Stimulated activated CD8-positive, alpha-beta memory T cell treated with anti-CD3 and anti-CD28 coated beads, Interleukin-15, amount 100 ng/mL, for 4 hours (primary cell): ENCODE results near the gene GOSR2.

ENCODE experiments used
- DNase-seq, 2 donors: peaks; one replicate each; pipeline ENCODE4 v3.0.0-alpha.2; 2020; ENCODE audit warnings: low read depth in 2 of 2

GOSR2 gene

DNA sequence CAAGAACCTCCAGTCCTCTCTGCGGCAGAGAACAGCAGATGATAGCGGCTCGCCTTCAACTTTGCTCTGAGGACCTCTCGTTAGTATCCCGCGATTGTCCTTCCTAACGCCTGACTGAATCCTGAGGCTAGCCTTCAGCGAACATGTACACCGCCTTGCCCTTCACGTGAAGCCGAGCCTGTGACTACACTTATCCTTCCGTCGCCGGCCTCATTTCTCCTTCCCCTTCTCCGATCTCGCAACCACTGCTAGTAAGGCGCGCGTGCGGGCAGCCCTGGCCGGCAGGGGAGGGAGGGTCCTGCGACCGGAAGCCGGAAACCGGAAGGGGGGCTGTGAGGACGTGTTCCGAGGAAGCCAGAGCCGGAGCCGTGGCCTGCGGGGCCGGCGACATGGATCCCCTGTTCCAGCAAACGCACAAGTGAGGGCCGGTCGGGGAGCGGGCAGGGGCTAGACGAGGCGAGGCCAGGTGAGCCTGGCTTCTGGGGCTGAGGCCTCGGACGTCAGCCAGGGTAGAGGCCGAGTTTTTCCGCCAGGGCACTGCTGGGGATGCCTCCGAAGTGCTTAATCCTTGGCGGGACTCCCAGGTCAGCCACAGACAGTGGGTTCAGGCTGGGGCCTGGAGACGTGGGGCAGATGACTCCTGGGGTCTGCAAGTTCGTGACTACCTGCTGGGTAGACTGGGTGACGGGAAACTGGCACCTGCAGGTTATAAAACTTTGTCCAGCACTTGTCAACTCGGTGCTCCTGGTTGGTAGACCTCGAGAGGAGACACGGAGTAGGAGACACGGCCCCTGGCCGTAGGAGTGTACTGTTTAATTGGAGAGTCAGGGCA lies at the start of gene GOSR2:
GOSR2 (plus strand) TSS at position 357 of the 832 bp plus-strand sequence; CDS start at position 390, 33 bp downstream.
- peak; percentile 78 to 79 for DNase-seq

GRCh38 chr17:46873941-46874645 lies 48.9 kb upstream of the GOSR2 start:
- no peak for DNase-seq

GRCh38 chr17:46874906-46875305 lies 48.1 kb upstream of the GOSR2 start:
- DNase-seq = no peak

DNA sequence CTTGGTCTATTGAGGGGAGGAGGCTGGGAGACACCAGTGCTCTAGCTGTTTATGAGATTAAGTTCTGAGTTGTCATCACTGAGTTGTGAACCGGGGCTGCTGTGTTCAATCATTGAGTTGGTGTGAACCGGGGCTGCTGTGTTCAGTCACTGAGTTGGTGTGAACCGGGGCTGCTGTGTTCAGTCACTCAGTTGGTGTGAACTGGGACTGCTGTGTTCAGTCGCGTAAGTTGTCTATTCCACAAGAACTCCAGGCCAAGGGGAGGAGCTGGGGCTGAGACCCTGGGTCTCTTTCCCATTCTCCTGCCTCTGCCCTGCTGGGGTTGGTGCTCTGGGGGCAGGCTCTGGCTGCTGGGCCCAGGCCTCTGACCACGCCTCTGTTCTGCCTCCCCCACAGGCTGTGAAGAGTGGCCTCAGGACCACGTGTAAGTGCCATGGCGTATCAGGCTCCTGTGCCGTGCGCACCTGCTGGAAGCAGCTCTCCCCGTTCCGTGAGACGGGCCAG lies 47.1 kb upstream of the GOSR2 start:
- no peak for DNase-seq

GRCh38 chr17:46876353-46876887 lies 46.5 kb upstream of the GOSR2 start:
- no peak for DNase-seq

GRCh38 chr17:46876926-46877325 lies 46.0 kb upstream of the GOSR2 start:
- no peak for DNase-seq

GRCh38 chr17:46877466-46877865 lies 45.5 kb upstream of the GOSR2 start:
- no peak for DNase-seq

DNA sequence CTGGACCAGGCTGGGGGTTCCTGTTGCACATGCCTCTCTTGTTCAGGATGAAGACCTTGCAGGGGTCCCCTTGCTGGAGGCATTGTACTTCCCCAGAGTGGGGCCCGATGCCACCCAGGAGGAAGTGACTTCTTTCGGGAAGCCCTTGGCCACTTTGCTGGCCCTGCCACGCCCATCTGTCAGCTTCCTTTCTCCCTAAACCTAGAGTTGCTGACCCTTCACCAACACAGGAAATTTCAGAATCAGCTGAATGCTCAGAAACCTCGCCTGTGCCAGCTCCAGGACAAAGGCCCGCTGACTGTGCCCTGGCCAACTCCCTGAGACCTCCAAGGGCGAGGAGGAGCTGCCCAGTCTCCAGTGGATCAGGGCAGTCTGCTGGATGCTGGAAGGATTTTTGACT lies 44.9 kb upstream of the GOSR2 start:
- no peak for DNase-seq

- DNase-seq = no peak
These were observed 43.9 kb upstream of the GOSR2 start for GRCh38 chr17:46879101-46879500.

- DNase-seq = no peak
These were observed 41.9 kb upstream of the GOSR2 start for GRCh38 chr17:46881015-46881414.

GRCh38 chr17:46882666-46883065 lies 40.3 kb upstream of the GOSR2 start:
- DNase-seq = no peak

DNA sequence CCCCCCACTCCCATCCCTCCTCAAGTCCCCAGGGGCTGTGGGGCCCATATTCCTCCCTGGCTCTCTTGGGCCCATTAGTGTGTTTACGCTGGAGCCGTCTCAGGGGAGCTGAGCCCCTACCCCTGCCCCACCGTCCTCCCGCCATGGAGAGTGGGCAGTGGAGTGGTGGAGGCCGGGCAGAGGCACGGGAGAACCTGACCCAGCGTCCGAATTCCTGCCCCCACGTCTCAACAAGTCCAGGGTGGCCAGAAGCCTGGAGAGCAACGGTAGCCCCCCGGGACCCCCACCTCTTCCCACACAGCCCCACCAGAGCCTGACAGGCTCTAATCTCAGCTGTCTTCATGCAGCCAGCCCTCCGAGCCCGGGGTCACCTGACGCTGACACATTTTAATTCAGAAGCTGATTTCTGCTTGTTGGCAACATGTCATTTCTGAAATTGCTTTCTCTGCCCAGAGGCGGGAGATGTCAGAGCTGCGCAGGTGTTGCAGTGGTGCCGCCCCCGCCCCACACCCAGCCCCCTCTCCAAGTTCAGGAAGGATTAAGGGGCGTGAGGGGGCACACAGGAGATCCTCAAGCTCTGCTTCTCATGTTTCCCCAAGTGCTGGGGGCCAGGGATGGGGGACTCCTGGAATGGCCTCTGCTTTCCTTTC lies 39.0 kb upstream of the GOSR2 start:
- DNase-seq = no peak

- DNase-seq = no peak
These were observed 38.4 kb upstream of the GOSR2 start for GRCh38 chr17:46884552-46884951.

- no peak for DNase-seq
These were observed 37.3 kb upstream of the GOSR2 start for GRCh38 chr17:46885415-46886309.

DNA sequence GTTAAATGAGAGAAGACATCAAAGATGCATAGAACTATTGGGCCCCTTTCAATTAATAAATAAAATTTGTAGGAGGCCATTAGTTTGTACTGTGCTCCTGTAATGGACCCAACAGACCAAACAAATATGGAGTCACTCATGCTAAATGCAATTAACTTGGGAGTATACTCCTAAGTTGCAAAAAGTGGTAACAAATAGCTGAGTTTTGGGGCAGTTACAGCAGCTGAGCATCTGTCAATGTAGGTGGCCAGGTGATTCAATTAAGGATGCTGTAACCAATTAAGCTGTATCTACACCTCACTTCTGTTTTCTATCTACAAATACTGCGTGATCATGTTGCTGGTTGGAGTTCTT lies 36.7 kb upstream of the GOSR2 start:
- no peak for DNase-seq

DNA sequence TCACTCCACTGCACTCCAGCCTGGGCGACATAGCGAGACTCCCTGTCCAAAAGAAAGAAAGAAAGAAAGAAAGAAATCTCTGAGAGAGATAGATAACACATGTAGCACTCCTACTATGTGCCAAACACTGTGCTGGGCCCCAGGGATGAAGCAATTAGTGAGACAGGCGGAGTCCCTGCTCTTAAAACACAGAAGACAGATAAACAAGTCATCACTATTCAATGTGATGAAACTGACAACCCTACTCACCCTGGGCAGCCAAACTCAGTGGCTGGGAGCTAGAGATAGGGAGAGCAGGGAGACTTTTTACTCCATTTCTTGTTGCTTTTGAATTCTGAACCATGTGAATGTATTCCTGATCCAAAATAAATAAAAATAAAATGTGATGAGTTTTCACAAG lies 35.2 kb upstream of the GOSR2 start:
- DNase-seq = no peak

- no peak for DNase-seq
These were observed 34.2 kb upstream of the GOSR2 start for GRCh38 chr17:46888727-46889126.

DNA sequence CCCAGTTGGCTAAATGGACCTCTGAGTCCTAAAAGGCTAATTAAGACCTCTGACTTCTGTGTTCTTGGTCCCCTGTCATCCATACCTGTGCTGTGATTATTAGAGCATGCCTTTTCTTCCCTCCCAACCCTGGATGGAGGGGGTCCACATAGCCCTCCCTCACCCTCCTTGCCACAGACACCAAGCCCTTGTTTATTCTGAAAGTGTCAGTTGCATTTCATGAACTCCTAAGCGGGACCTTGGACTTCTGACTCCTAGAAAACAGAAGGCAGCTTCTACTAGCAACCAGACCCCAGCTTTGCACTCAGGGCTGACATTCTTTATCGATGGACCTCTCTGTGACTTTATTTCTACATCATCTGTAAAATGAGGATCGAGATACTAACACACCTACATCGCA lies 33.4 kb upstream of the GOSR2 start:
- no peak for DNase-seq

DNA sequence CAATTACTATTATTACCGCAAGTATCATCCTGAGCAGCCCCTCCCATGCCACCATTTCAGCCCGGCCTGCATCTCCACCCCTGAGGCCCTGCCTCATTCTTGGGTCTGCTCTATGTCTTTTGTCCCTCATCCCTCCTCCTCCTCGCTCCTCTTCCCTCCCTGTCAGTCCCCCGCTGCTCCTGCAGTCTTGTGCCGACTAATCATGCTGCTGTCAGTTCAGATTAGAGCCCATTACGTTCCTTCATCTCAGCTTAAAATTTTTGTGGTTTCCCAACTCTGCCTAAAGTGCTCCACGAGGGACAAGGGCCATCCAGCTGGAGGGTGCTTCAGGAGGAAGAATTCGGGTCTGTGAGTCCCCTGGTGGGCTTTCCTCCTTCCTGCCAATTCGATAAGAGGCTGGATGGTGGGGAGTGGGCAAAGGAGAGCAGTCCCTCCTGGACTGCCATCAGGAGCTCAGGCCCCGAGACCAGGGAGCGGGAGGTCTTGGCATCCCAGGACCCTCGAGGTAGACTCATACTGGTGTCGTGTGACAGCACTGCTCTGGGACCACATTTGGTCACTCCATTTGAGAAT lies 32.9 kb upstream of the GOSR2 start:
- no peak for DNase-seq

- no peak for DNase-seq
These were observed 32.3 kb upstream of the GOSR2 start for GRCh38 chr17:46890638-46891037.

DNA sequence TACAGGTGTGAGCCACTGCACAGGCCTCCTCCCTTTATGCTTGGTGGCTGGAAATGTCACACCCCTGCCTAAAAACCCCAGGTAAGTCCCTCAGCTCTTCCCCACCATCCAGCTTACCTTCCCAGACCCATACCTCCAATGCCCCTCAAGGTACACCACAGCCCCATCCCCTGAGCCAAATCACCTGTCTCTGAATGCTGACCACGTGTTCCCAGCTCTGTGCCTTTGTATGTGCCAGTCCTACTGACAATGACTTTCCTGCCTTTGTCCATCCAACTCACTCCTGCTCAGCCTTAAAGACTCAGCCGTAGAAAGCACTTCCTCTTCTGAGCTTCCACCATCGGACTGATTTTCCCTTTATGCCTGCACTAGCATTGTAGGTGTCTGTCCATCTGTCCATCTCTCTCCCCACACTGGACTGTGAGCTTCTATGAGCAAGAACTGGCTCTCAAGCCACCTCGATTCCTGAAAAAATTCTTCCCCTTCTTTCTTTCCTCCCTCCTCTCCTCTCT lies 30.7 kb upstream of the GOSR2 start:
- DNase-seq = no peak
